Measurements from ENCODE around the gene FOXD1. TPM values are rescaled to one million over a fixed set of nuclear protein-coding genes. Genes with fewer than 3 reads are reported as not detected.

Gene FOXD1
- total RNA-seq, 1 donor from 2014 or later = 2.8 TPM

GRCh38 chr5:73452215-73452614 lies 3.6 kb upstream of the FOXD1 start:
- TF ChIP-seq CTCF (IDR thresholded peaks at IDR 0.05; ENCODE audit: partially characterized antibody, unreplicated experiment) = no peak
- H3K4me1 Mint-ChIP-seq (ENCODE audit: low read depth, unreplicated experiment) = peaks cover 5% of the 10 kb centered on the region
- peaks cover 15% of the 10 kb centered on the region for H3K9me3 Mint-ChIP-seq (ENCODE audit: unreplicated experiment)

GRCh38 chr5:73451224-73452130 lies 2.9 kb upstream of the FOXD1 start:
- H3K27me3 Mint-ChIP-seq (ENCODE audit: unreplicated experiment) = peaks cover 12% of the 10 kb centered on the region
- TF ChIP-seq CTCF (IDR thresholded peaks at IDR 0.05; ENCODE audit: partially characterized antibody, unreplicated experiment) = peak; percentile 99
- H3K36me3 Mint-ChIP-seq (ENCODE audit: unreplicated experiment) = no peaks in the 10 kb centered on the region
- DNase-seq = peak; percentile 88
- H3K4me1 Mint-ChIP-seq (ENCODE audit: low read depth, unreplicated experiment) = peaks cover 5% of the 10 kb centered on the region
- H3K9me3 Mint-ChIP-seq (ENCODE audit: unreplicated experiment) = peaks cover 17% of the 10 kb centered on the region
- no peak overlapping the region for H3K27ac Mint-ChIP-seq (ENCODE audit: unreplicated experiment)
- H3K4me3 Mint-ChIP-seq (ENCODE audit: unreplicated experiment) = peak overlapping the region; percentile 78

More at GRCh38 chr5:73452215-73452614, 3.6 kb upstream of the FOXD1 start:
- DNase-seq = no peak
- H3K4me3 Mint-ChIP-seq (ENCODE audit: unreplicated experiment) = peak overlapping the region; percentile 42
- H3K36me3 Mint-ChIP-seq (ENCODE audit: unreplicated experiment) = no peaks in the 10 kb centered on the region
- peaks cover 11% of the 10 kb centered on the region for H3K27me3 Mint-ChIP-seq (ENCODE audit: unreplicated experiment)
- H3K27ac Mint-ChIP-seq (ENCODE audit: unreplicated experiment) = no peak overlapping the region

GRCh38 chr5:73450672-73451223 lies 2.2 kb upstream of the FOXD1 start:
- Mint-ChIP-seq H3K4me1 (ENCODE audit: low read depth, unreplicated experiment) (peaks cover 5% of the 10 kb centered on the region), H3K27ac (ENCODE audit: unreplicated experiment) (no peak overlapping the region), H3K9me3 (ENCODE audit: unreplicated experiment) (peaks cover 20% of the 10 kb centered on the region), H3K36me3 (ENCODE audit: unreplicated experiment) (no peaks in the 10 kb centered on the region), H3K27me3 (ENCODE audit: unreplicated experiment) (peaks cover 16% of the 10 kb centered on the region), H3K4me3 (ENCODE audit: unreplicated experiment) (peak overlapping the region; percentile 78)
- no peak for DNase-seq
- TF ChIP-seq CTCF (IDR thresholded peaks at IDR 0.05; ENCODE audit: partially characterized antibody, unreplicated experiment) = no peak

GRCh38 chr5:73450137-73450536 lies 1.6 kb upstream of the FOXD1 start:
- Mint-ChIP-seq H3K27me3 (ENCODE audit: unreplicated experiment) (peaks cover 16% of the 10 kb centered on the region), H3K4me1 (ENCODE audit: low read depth, unreplicated experiment) (peaks cover 5% of the 10 kb centered on the region), H3K27ac (ENCODE audit: unreplicated experiment) (no peak overlapping the region), H3K36me3 (ENCODE audit: unreplicated experiment) (no peaks in the 10 kb centered on the region), H3K9me3 (ENCODE audit: unreplicated experiment) (peaks cover 22% of the 10 kb centered on the region), H3K4me3 (ENCODE audit: unreplicated experiment) (peak overlapping the region; percentile 18)
- no peak for DNase-seq
- TF ChIP-seq CTCF (IDR thresholded peaks at IDR 0.05; ENCODE audit: partially characterized antibody, unreplicated experiment) = no peak

Data from glutamatergic neuron (in vitro differentiated cells).